Measurements from ENCODE around the gene OR10K1.

Gene OR10K1

DNA sequence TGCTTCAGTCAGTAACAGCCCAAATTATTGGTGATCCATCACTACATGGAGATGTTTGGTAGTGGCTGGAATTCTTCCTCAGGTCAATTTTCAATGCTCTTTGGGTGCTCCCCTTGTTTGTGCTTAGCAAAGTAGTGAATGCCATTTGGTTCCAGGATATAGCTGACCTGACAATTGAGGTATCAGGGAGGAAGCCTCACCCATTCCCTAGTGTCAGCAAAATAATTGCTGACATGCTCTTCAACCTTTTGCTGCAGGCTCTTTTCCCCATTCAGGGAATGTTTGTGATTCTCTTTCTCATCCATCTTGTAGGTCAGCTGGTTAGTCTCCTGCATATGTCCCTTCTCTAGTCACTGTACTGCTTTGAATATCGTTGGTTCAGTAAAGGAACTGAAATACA, 7.1 kb upstream of the OR10K1 start:
- H2AFZ ChIP-seq: no peak overlapping the region
- H3K9me3 ChIP-seq (ENCODE audit: control insufficient read depth, low read length): peaks cover 3% of the 10 kb centered on the region

DNA sequence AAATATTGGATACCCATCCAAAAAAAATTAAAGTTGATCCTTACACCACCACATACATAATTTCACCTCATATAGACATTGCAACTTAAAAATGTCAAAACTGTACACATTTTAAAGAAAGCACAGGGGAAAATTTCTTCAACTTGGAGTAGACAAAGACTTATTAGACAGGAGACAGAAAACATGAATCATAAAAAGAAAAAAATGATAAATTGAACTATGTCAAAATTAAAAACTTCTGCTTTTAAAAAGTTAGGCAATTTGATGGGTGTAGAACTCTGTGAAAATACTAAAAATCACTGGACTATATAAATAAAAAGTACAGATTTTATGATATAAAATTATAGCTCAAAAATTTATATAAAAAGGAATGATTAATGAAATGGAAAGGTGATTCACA, 4.4 kb upstream of the OR10K1 start:
- Histone ChIP-seq H2AFZ (no peak overlapping the region), H3K4me3 (ENCODE audit: low read depth, low read length) (no peak overlapping the region), H3K27me3 (ENCODE audit: control insufficient read depth, insufficient read depth, low read length) (no peaks in the 10 kb centered on the region), H3K4me1 (no peaks in the 10 kb centered on the region), H3K9ac (no peak overlapping the region), H3K4me2 (ENCODE audit: low read length) (no peak overlapping the region), H3K27ac (no peak overlapping the region), H3K79me2 (no peaks in the 10 kb centered on the region), H3K9me3 (ENCODE audit: control insufficient read depth, low read length) (no peaks in the 10 kb centered on the region), H3K36me3 (ENCODE audit: control insufficient read depth, insufficient read depth, low read length) (no peaks in the 10 kb centered on the region)
- TF ChIP-seq, protein P1, sequence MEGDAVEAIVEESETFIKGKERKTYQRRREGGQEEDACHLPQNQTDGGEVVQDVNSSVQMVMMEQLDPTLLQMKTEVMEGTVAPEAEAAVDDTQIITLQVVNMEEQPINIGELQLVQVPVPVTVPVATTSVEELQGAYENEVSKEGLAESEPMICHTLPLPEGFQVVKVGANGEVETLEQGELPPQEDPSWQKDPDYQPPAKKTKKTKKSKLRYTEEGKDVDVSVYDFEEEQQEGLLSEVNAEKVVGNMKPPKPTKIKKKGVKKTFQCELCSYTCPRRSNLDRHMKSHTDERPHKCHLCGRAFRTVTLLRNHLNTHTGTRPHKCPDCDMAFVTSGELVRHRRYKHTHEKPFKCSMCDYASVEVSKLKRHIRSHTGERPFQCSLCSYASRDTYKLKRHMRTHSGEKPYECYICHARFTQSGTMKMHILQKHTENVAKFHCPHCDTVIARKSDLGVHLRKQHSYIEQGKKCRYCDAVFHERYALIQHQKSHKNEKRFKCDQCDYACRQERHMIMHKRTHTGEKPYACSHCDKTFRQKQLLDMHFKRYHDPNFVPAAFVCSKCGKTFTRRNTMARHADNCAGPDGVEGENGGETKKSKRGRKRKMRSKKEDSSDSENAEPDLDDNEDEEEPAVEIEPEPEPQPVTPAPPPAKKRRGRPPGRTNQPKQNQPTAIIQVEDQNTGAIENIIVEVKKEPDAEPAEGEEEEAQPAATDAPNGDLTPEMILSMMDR (IDR thresholded peaks at IDR 0.05): no peak

More for the DNA sequence above, 7.1 kb upstream of the OR10K1 start:
- TF ChIP-seq, protein P1 (IDR thresholded peaks at IDR 0.05): no peak
- H3K4me1 ChIP-seq: no peaks in the 10 kb centered on the region
- H3K9ac ChIP-seq: no peak overlapping the region
- no peak overlapping the region for H3K27ac ChIP-seq
- H3K4me2 ChIP-seq (ENCODE audit: low read length): no peak overlapping the region
- no peaks in the 10 kb centered on the region for H3K36me3 ChIP-seq (ENCODE audit: control insufficient read depth, insufficient read depth, low read length)
- no peak overlapping the region for H3K4me3 ChIP-seq (ENCODE audit: low read depth, low read length)
- no peaks in the 10 kb centered on the region for H3K79me2 ChIP-seq
- H3K27me3 ChIP-seq (ENCODE audit: control insufficient read depth, insufficient read depth, low read length): no peaks in the 10 kb centered on the region

DNA sequence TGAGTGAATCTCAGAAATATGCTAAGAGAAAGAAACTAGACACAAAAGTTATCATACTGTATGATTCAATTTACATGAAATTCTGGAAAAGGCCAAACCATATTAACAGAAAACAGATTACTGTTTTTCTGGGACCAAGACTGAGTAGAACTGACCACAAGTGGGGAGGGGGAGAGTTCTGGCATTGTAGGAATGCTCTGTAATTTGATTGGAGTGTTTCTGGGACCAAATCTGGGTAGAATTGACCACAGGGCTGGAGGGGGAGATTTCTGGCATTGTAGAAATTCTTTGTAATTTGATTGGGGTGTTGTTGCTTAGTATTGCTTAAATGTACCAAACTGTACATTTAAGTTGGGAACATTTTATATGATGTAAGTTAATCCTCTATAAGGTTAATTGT, 3.4 kb upstream of the OR10K1 start:
- Histone ChIP-seq H3K9me3 (ENCODE audit: control insufficient read depth, low read length) (no peaks in the 10 kb centered on the region), H3K36me3 (ENCODE audit: control insufficient read depth, insufficient read depth, low read length) (no peaks in the 10 kb centered on the region), H3K27me3 (ENCODE audit: control insufficient read depth, insufficient read depth, low read length) (no peaks in the 10 kb centered on the region), H3K27ac (no peak overlapping the region), H3K4me1 (no peaks in the 10 kb centered on the region), H3K9ac (no peak overlapping the region), H2AFZ (no peak overlapping the region), H3K4me3 (ENCODE audit: low read depth, low read length) (no peak overlapping the region), H3K4me2 (ENCODE audit: low read length) (no peak overlapping the region), H3K79me2 (no peaks in the 10 kb centered on the region)
- TF ChIP-seq, protein P1 (IDR thresholded peaks at IDR 0.05): no peak

DNA sequence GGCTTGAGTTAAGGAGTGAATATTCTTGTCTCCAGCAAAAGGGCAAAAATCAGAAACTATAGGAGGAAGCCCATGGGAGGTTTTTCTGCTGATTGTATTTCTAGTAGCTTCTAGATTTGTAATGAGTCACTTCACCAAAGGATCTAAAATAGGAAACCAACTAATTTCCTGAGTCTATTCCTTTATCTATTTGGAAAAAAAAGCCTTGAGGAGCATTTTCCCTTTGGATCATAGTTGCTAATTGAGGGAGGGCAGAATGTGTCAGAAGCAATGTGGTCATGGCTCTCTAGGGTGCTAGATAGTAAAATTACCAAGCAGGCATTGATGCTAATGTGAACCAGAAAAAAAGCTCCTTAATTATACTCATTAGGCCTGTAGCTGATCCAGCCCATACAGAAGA, 10.3 kb downstream of the OR10K1 start, which contains the start of gene OR10R2:
Gene OR10R2, plus strand, starts transcription at position 301 of the 400 bp plus-strand sequence. CDS start 106 bp downstream, outside the sequence.
- H3K4me2 ChIP-seq (ENCODE audit: low read length): no peak within 1 kb of the TSS
- no peaks in the 10 kb centered on the region for H3K79me2 ChIP-seq
- H3K9ac ChIP-seq: no peak within 1 kb of the TSS
- H3K27ac ChIP-seq: no peak within 1 kb of the TSS
- no peaks in the 10 kb centered on the region for H3K4me1 ChIP-seq
- no peaks in the 10 kb centered on the region for H3K9me3 ChIP-seq (ENCODE audit: control insufficient read depth, low read length)
- no peaks in the 10 kb centered on the region for H3K27me3 ChIP-seq (ENCODE audit: control insufficient read depth, insufficient read depth, low read length)
- H3K36me3 ChIP-seq (ENCODE audit: control insufficient read depth, insufficient read depth, low read length): no peaks in the 10 kb centered on the region
- H3K4me3 ChIP-seq (ENCODE audit: low read depth, low read length): no peak within 1 kb of the TSS
- TF ChIP-seq, protein P1 (IDR thresholded peaks at IDR 0.05): no peak
- H2AFZ ChIP-seq: no peak within 1 kb of the TSS

DNA sequence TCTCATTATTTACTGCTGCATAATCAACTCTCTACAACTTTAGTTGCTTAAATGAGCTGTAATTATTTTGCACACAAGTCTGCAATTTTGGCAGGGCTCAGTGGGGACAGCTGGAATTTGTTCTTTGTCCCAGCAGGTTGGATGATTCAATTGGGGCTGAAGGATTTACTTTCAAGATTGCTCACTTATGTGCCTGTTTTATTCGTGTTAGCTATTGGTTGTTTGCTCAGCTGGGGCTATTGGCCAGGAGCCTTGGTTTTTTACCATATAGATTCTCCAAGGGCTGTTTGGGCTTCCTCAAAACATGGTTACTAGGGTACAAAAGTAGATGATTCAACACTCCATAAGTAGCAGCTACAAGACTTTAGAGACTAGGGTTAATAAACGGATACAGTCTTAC, 23.8 kb downstream of the OR10K1 start:
- Histone ChIP-seq H3K9ac (no peak overlapping the region), H3K4me1 (no peaks in the 10 kb centered on the region), H3K9me3 (ENCODE audit: control insufficient read depth, low read length) (no peaks in the 10 kb centered on the region), H3K36me3 (ENCODE audit: control insufficient read depth, insufficient read depth, low read length) (no peaks in the 10 kb centered on the region), H3K27ac (no peak overlapping the region), H2AFZ (no peak overlapping the region), H3K27me3 (ENCODE audit: control insufficient read depth, insufficient read depth, low read length) (no peaks in the 10 kb centered on the region), H3K4me3 (ENCODE audit: low read depth, low read length) (no peak overlapping the region), H3K79me2 (no peaks in the 10 kb centered on the region), H3K4me2 (ENCODE audit: low read length) (no peak overlapping the region)
- TF ChIP-seq, protein P1 (IDR thresholded peaks at IDR 0.05): no peak

Data from parathyroid adenoma (tissue), 2 donors.